Lower leg skin (tissue), 4 donors: Measurements from ENCODE around the gene DLGAP3. TPM values are rescaled to one million over a fixed set of nuclear protein-coding genes. Genes with fewer than 3 reads are reported as not detected.

Experiments
- DNase-seq, 2 donors: peaks; one replicate each; pipeline ENCODE4 v3.0.0-alpha.2; 2019; ENCODE audit warnings: low spot score in 2 of 2
- H3K4me3 ChIP-seq: fragments of 200-600 bp; sonication (generic); 2 replicates; pipeline ENCODE4 v1.5.1; 2017; ENCODE audit warnings: mild to moderate bottlenecking, low read depth; ENCODE audit not compliant: poor library complexity, severe bottlenecking
- CTCF ChIP-seq, 3 donors: fragments of 450-650 bp; IDR thresholded peaks; one replicate each; pipeline ENCODE4 v1.5.1; 2016; ENCODE audit warnings: antibody characterized with exemption in 3 of 3, mild to moderate bottlenecking in 3 of 3, moderate library complexity in 2 of 3
- POLR2A ChIP-seq, 2 donors: fragments of 450-650 bp; IDR thresholded peaks; one replicate each; pipeline ENCODE4 v1.6.1; 2016 to 2017; ENCODE audit warnings: antibody characterized with exemption in 2 of 2, mild to moderate bottlenecking in 1 of 2, moderate library complexity in 1 of 2
- WGBS, 2 donors: methylation state at CpG; one replicate each; pipeline ENCODE4 v1.1.5; 2018; 5-methylcytosine and 5-hydroxymethylcytosine counted together
- intact Hi-C: fragments of 100-400 bp; cut with DNase I; formaldehyde crosslinking; loops from one replicate; pipeline ENCODE4 v1.15.0; 2023; ENCODE audit warnings: low total_unique reads
- total RNA-seq, 4 donors: library from RNA; depleted of rRNA; stranded (reverse); fragments of >200 nt; gene quantifications; one replicate each; pipeline ENCODE4 v1.1.0, GENCODE V29; 2016

Gene DLGAP3
- total RNA-seq, 4 donors from 2014 or later: 0.07 to 0.19 TPM; not detected in 2

GRCh38 chr1:34898330-34898761 is 31.1 kb downstream of the DLGAP3 start:
- no peak overlapping the region for H3K4me3 ChIP-seq
- TF ChIP-seq CTCF (IDR thresholded peaks at IDR 0.05): no peak
- DNase-seq: no peak
- intact Hi-C loops: no loop called here
- WGBS, 2 donors: 11 to 14% methylated on average over 2 of the region's 2 CpGs

GRCh38 chr1:34896612-34897011 is 32.8 kb downstream of the DLGAP3 start:
- no peak overlapping the region for H3K4me3 ChIP-seq
- intact Hi-C loops: no loop called here
- DNase-seq: no peak
- TF ChIP-seq CTCF (IDR thresholded peaks at IDR 0.05) (no peak), POLR2A (IDR thresholded peaks at IDR 0.05) (no peak)
- 64 to 81% methylated on average over 1 of the region's 1 CpG for WGBS, 2 donors

- DNase-seq: no peak
- TF ChIP-seq CTCF (IDR thresholded peaks at IDR 0.05): no peak
- TF ChIP-seq POLR2A (IDR thresholded peaks at IDR 0.05): no peak
- intact Hi-C loops: no loop called here
- 67 to 74% methylated on average over 4 of the region's 4 CpGs for WGBS, 2 donors
- H3K4me3 ChIP-seq: no peak overlapping the region
Observed at GRCh38 chr1:34889705-34890104, 39.7 kb downstream of the DLGAP3 start.

GRCh38 chr1:34887593-34887992 is 41.9 kb downstream of the DLGAP3 start:
- WGBS, 2 donors: 93 to 98% methylated on average over 4 of the region's 4 CpGs
- DNase-seq: no peak
- H3K4me3 ChIP-seq: no peak overlapping the region
- intact Hi-C loops: no loop called here
- no peak for TF ChIP-seq CTCF (IDR thresholded peaks at IDR 0.05)
- TF ChIP-seq POLR2A (IDR thresholded peaks at IDR 0.05): no peak

- no peak for DNase-seq
- intact Hi-C loops: no loop called here
- no peak overlapping the region for H3K4me3 ChIP-seq
- 29 to 44% methylated on average over 68 to 71 of the region's 80 CpGs for WGBS, 2 donors
- TF ChIP-seq CTCF (IDR thresholded peaks at IDR 0.05) (no peak), POLR2A (IDR thresholded peaks at IDR 0.05) (no peak)
Observed at GRCh38 chr1:34885405-34886247, 43.8 kb downstream of the DLGAP3 start.
